HepG2 (cell line): Measurements from ENCODE around the gene P2RX3. TPM values are rescaled to one million over a fixed set of nuclear protein-coding genes. Genes with fewer than 3 reads are reported as not detected.

Experiments used
- GLI4 ChIP-seq: sonication (generic); formaldehyde crosslinking; IDR thresholded peaks from 2 replicates; pipeline ENCODE4 v1.5.1; 2020; ENCODE audit warnings: missing genetic modification reagents, mild to moderate bottlenecking, moderate library complexity, borderline replicate concordance
- HES4 ChIP-seq: sonication (generic); formaldehyde crosslinking; IDR thresholded peaks from 2 replicates; pipeline ENCODE4 v1.9.0; 2021; ENCODE audit warnings: mild to moderate bottlenecking, missing genetic modification reagents, borderline replicate concordance
- HINFP ChIP-seq: sonication (generic); formaldehyde crosslinking; IDR thresholded peaks from 2 replicates; pipeline ENCODE4 v1.4.0; 2020; ENCODE audit warnings: low read depth, mild to moderate bottlenecking, missing genetic modification reagents
- HOXA7 ChIP-seq: sonication (generic); formaldehyde crosslinking; IDR thresholded peaks from 2 replicates; pipeline ENCODE4 v1.8.1; 2022; ENCODE audit warnings: mild to moderate bottlenecking, missing genetic modification reagents, moderate library complexity
- RXRA ChIP-seq: sonication (generic); formaldehyde crosslinking; IDR thresholded peaks from 2 replicates; pipeline ENCODE4 v1.5.1; 2020; ENCODE audit warnings: missing genetic modification reagents
- SMARCE1 ChIP-seq: fragments of 450-650 bp; IDR thresholded peaks from 2 replicates; pipeline ENCODE4 v1.6.1; 2017; ENCODE audit warnings: borderline replicate concordance
- SSRP1 ChIP-seq: IDR thresholded peaks from 2 replicates; pipeline ENCODE4 v1.6.1; 2016; ENCODE audit warnings: control low read depth
- TEAD2 ChIP-seq: sonication (generic); formaldehyde crosslinking; IDR thresholded peaks from 2 replicates; pipeline ENCODE4 v1.9.0; 2021; ENCODE audit warnings: missing genetic modification reagents
- TEAD3 ChIP-seq: optimal IDR thresholded peaks from 2 replicates; pipeline ENCODE3; 2016; ENCODE audit warnings: borderline replicate concordance
- ZNF260 ChIP-seq: sonication (generic); formaldehyde crosslinking; IDR thresholded peaks from 2 replicates; pipeline ENCODE4 v1.4.0; 2020; ENCODE audit warnings: missing genetic modification reagents, low read depth, mild to moderate bottlenecking, borderline replicate concordance
- ZNF3 ChIP-seq: IDR thresholded peaks from 2 replicates; pipeline ENCODE4 v1.7.0; 2017; ENCODE audit warnings: inconsistent platforms
- ZNF318 ChIP-seq: sonication (generic); formaldehyde crosslinking; IDR thresholded peaks from 2 replicates; pipeline ENCODE4 v1.4.0; 2020; ENCODE audit warnings: mild to moderate bottlenecking, missing genetic modification reagents
- ZNF512 ChIP-seq: sonication (generic); formaldehyde crosslinking; IDR thresholded peaks from 2 replicates; pipeline ENCODE4 v1.4.0; 2020; ENCODE audit warnings: mild to moderate bottlenecking, missing genetic modification reagents
- ZNF513 ChIP-seq: sonication (generic); formaldehyde crosslinking; conservative IDR thresholded peaks from 2 replicates; pipeline ENCODE4 v1.5.0; 2020; ENCODE audit warnings: missing genetic modification reagents
- ZNF577 ChIP-seq: sonication (generic); formaldehyde crosslinking; IDR thresholded peaks from 2 replicates; pipeline ENCODE4 v1.4.0; 2020; ENCODE audit warnings: mild to moderate bottlenecking, low read depth, missing genetic modification reagents, borderline replicate concordance
- ZNF672 ChIP-seq: sonication (generic); formaldehyde crosslinking; IDR thresholded peaks from 2 replicates; pipeline ENCODE4 v1.8.1; 2022; ENCODE audit warnings: missing genetic modification reagents
- polyA plus RNA-seq, 8 experiments: library from polyadenylated mRNA; depleted of rRNA in 3 of 8; stranded (reverse) in 7 of 8; unstranded in 1 of 8; fragments of >200 nt; fragmentation: Illumina TruSeq in 4 of 8; extraction: Trizol in 4 of 8; gene quantifications; 2 replicates each; pipeline versions ENCODE4 v1.2.1 to v1.2.3, GENCODE V29; 2011 to 2016; ENCODE audit warnings: low read depth in 4 of 8, missing spikeins in 1 of 8, mixed read lengths in 1 of 8; ENCODE audit not compliant: insufficient read depth in 1 of 8
- total RNA-seq, 5 experiments: library from RNA; depleted of rRNA; stranded (reverse); fragments of >200 nt; fragmentation: Illumina TruSeq; extraction: Trizol; gene quantifications; 2 replicates each; pipeline ENCODE4 v1.2.3, GENCODE V29; 2016; ENCODE audit warnings: low read depth in 1 of 5

Gene P2RX3
- total and polyA plus RNA-seq, 2 of the 13 experiments (the other 11 are each of a cell fraction or from before 2014, with no cell fraction given): 0.08 TPM; not detected in 1

GRCh38 chr11:57335343-57336110 lies 2.6 kb upstream of the P2RX3 start, which contains the start of gene SSRP1 (continued):
- TF ChIP-seq ZNF260 (CRISPR knock-in tag) (no peak), ZNF3 (CRISPR knock-in tag) (no peak), TEAD2 (CRISPR knock-in tag) (no peak), RXRA (no peak; the same call in 1 of the 2 replicates), ZNF672 (CRISPR knock-in tag) (no peak), HES4 (no peak), SMARCE1 (no peak), ZNF513 (CRISPR knock-in tag) (no peak), HOXA7 (CRISPR knock-in tag) (no peak), ZNF577 (no peak), TEAD3 (CRISPR knock-in tag) (no peak), ZNF318 (no peak), ZNF512 (CRISPR knock-in tag) (no peak), HINFP (CRISPR knock-in tag) (no peak), GLI4 (CRISPR knock-in tag) (no peak), SSRP1 (CRISPR knock-in tag) (no peak)
